Loucy (cell line): Measurements from ENCODE around the gene NEXN.

ENCODE experiments used
- H2AFZ ChIP-seq: fragments of 200-600 bp; sonication (generic); 2 replicates; pipeline ENCODE4 v1.6.0; 2016; ENCODE audit warnings: antibody characterized with exemption, mild to moderate bottlenecking, low read length, moderate library complexity
- H3F3A ChIP-seq: fragments of 200-600 bp; 2 replicates; pipeline ENCODE4 v1.6.0; 2016; ENCODE audit warnings: antibody characterized with exemption, low read depth, mild to moderate bottlenecking
- H3K27me3 ChIP-seq: fragments of 200-600 bp; sonication (generic); 2 replicates; pipeline ENCODE4 v1.6.1; 2014; ENCODE audit warnings: low read length, mild to moderate bottlenecking; ENCODE audit not compliant: insufficient read depth, poor library complexity, severe bottlenecking
- H3K36me3 ChIP-seq: fragments of 200-600 bp; sonication (generic); 2 replicates; pipeline ENCODE4 v1.6.1; 2016; ENCODE audit warnings: low read length; ENCODE audit not compliant: insufficient read depth
- H3K4me1 ChIP-seq: fragments of 200-600 bp; sonication (generic); 2 replicates; pipeline ENCODE4 v1.5.1; 2014; ENCODE audit warnings: low read length, mild to moderate bottlenecking; ENCODE audit not compliant: insufficient read depth, poor library complexity, severe bottlenecking
- H3K4me2 ChIP-seq: fragments of 200-600 bp; sonication (generic); 2 replicates; pipeline ENCODE4 v1.6.0; 2014; ENCODE audit warnings: antibody characterized with exemption, low read length, low read depth, mild to moderate bottlenecking; ENCODE audit not compliant: poor library complexity, severe bottlenecking
- H3K4me3 ChIP-seq: fragments of 200-600 bp; sonication (generic); 2 replicates; pipeline ENCODE4 v1.5.1; 2014; ENCODE audit warnings: low read length, mild to moderate bottlenecking, mixed read lengths; ENCODE audit not compliant: poor library complexity, severe bottlenecking
- H3K79me2 ChIP-seq: fragments of 200-600 bp; sonication (generic); 2 replicates; pipeline ENCODE4 v1.6.1; 2014; ENCODE audit warnings: low read length; ENCODE audit not compliant: insufficient read depth
- H3K9ac ChIP-seq: fragments of 200-600 bp; sonication (generic); 2 replicates; pipeline ENCODE4 v1.6.0; 2014; ENCODE audit warnings: mild to moderate bottlenecking, low read depth, low read length, moderate library complexity; ENCODE audit not compliant: poor library complexity, severe bottlenecking
- H3K9me2 ChIP-seq: fragments of 200-600 bp; sonication (generic); replicated peaks from 2 replicates; pipeline ENCODE4 v1.6.1; 2016; ENCODE audit warnings: low read depth, low read length, mixed read lengths
- H3K9me3 ChIP-seq: fragments of 200-600 bp; sonication (generic); 2 replicates; pipeline ENCODE4 v1.6.1; 2014; ENCODE audit warnings: mild to moderate bottlenecking, antibody characterized with exemption, low read length, low read depth; ENCODE audit not compliant: insufficient read depth
- H4K20me1 ChIP-seq: fragments of 200-600 bp; sonication (generic); 2 replicates; pipeline ENCODE4 v1.6.0; 2014; ENCODE audit warnings: antibody characterized with exemption, low read length, mild to moderate bottlenecking; ENCODE audit not compliant: insufficient read depth, poor library complexity, severe bottlenecking
- EZH2phosphoT487 ChIP-seq: fragments of 200-600 bp; IDR thresholded peaks from 2 replicates; pipeline ENCODE4 v1.6.1; 2018; ENCODE audit warnings: antibody characterized with exemption, mild to moderate bottlenecking, moderate library complexity, borderline replicate concordance
- TF ChIP-seq, protein P1 (sequence below): fragments of 200-600 bp; sonication (generic); conservative IDR thresholded peaks from 2 replicates; pipeline ENCODE4 v1.5.1; 2014; ENCODE audit warnings: mild to moderate bottlenecking, antibody characterized with exemption, low read length

Gene NEXN

GRCh38 chr1:77874804-77875445 lies 13.5 kb upstream of the NEXN start:
- Histone ChIP-seq H3K9ac (no peak overlapping the region), H3K4me1 (no peaks in the 10 kb centered on the region), H4K20me1 (no peaks in the 10 kb centered on the region), H3K9me3 (no peaks in the 10 kb centered on the region), H3K9me2 (no peaks in the 10 kb centered on the region), H3K4me3 (no peak overlapping the region), H2AFZ (no peak overlapping the region), H3K27me3 (no peaks in the 10 kb centered on the region), H3K4me2 (no peak overlapping the region), H3F3A (no peaks in the 10 kb centered on the region), H3K36me3 (peaks cover 5% of the 10 kb centered on the region; the same call in 1 of the 2 replicates), H3K79me2 (no peaks in the 10 kb centered on the region)
- TF ChIP-seq, protein P1, sequence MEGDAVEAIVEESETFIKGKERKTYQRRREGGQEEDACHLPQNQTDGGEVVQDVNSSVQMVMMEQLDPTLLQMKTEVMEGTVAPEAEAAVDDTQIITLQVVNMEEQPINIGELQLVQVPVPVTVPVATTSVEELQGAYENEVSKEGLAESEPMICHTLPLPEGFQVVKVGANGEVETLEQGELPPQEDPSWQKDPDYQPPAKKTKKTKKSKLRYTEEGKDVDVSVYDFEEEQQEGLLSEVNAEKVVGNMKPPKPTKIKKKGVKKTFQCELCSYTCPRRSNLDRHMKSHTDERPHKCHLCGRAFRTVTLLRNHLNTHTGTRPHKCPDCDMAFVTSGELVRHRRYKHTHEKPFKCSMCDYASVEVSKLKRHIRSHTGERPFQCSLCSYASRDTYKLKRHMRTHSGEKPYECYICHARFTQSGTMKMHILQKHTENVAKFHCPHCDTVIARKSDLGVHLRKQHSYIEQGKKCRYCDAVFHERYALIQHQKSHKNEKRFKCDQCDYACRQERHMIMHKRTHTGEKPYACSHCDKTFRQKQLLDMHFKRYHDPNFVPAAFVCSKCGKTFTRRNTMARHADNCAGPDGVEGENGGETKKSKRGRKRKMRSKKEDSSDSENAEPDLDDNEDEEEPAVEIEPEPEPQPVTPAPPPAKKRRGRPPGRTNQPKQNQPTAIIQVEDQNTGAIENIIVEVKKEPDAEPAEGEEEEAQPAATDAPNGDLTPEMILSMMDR, result no peak
- TF ChIP-seq EZH2phosphoT487, result no peak

DNA sequence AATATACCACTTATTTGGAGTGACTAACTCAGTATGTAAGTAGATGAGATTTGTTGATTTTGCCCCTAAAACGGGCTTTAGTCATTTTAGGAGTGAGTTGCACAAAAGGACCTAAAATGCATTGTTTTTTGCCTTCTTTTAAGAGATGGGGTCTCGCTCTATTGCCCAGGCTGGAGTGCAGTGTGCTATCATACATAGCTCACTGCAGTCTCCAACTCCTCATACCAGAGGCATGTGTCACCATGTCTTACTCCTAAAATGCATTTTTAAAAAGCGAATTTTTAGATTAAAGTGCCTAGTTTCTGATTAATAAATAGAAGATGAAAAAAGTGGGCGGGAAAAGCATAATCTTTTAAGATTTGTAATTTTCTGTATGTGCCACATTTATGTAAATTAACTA lies 11.5 kb upstream of the NEXN start:
- no peaks in the 10 kb centered on the region for H3K9me3 ChIP-seq
- no peaks in the 10 kb centered on the region for H3F3A ChIP-seq
- H3K4me1 ChIP-seq, result no peaks in the 10 kb centered on the region
- TF ChIP-seq, protein P1, result no peak
- TF ChIP-seq EZH2phosphoT487, result no peak
- H3K36me3 ChIP-seq, result peaks cover 5% of the 10 kb centered on the region; the same call in 1 of the 2 replicates
- H4K20me1 ChIP-seq, result no peaks in the 10 kb centered on the region
- no peaks in the 10 kb centered on the region for H3K9me2 ChIP-seq
- H3K79me2 ChIP-seq, result no peaks in the 10 kb centered on the region
- no peak overlapping the region for H3K4me2 ChIP-seq
- no peak overlapping the region for H3K4me3 ChIP-seq
- H3K9ac ChIP-seq, result no peak overlapping the region
- H3K27me3 ChIP-seq, result no peaks in the 10 kb centered on the region
- no peak overlapping the region for H2AFZ ChIP-seq

DNA sequence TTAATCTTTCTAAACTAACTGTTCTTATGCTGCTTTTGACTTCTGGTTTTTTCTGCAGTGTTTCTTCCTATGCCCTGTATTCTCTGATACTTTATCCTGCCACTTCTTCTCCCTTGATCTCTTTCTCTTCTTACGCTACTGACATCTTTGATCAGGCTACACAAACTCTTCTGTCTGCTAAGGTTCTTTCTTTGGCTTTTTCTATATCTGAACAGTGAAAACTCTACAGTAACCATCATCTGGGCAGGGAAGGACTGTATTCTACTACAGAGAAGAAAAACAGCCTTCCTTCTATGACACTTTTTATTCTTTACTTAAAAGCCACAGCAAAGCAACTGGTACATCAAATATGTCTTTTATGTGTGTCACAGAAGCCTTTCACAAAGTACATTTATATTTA lies 7.4 kb upstream of the NEXN start:
- H4K20me1 ChIP-seq, result no peaks in the 10 kb centered on the region
- no peaks in the 10 kb centered on the region for H3K9me2 ChIP-seq
- H3K9ac ChIP-seq, result no peak overlapping the region
- no peaks in the 10 kb centered on the region for H3K36me3 ChIP-seq
- no peak overlapping the region for H3K4me2 ChIP-seq
- no peaks in the 10 kb centered on the region for H3K79me2 ChIP-seq
- TF ChIP-seq EZH2phosphoT487, result no peak
- TF ChIP-seq, protein P1, result no peak
- H3K9me3 ChIP-seq, result no peaks in the 10 kb centered on the region
- no peak overlapping the region for H2AFZ ChIP-seq
- H3K4me3 ChIP-seq, result no peak overlapping the region
- H3K27me3 ChIP-seq, result no peaks in the 10 kb centered on the region
- H3F3A ChIP-seq, result no peaks in the 10 kb centered on the region
- H3K4me1 ChIP-seq, result no peaks in the 10 kb centered on the region
